Right lung (tissue), 5 donors: ENCODE data around the gene CEP104. TPM values are rescaled to one million over a fixed set of nuclear protein-coding genes. Genes with fewer than 3 reads are reported as not detected.

Experiments
- DNase-seq, 2 donors: peaks; one replicate each; pipeline ENCODE4 v3.0.0-alpha.2; 2013
- polyA plus RNA-seq, 5 donors: library from polyadenylated mRNA; unstranded; fragments of 120-200 nt; gene quantifications; one replicate each; pipeline versions ENCODE4 v1.2.1 to v1.2.3, GENCODE V29; 2013; ENCODE audit warnings: inconsistent platforms in 1 of 5, low replicate concordance in 1 of 5; ENCODE audit not compliant: insufficient read length in 5 of 5, insufficient read depth in 1 of 5

The CEP104 gene
- polyA plus RNA-seq, 5 donors = 27.1 to 35.9 (median 28.1) TPM

- DNase-seq = no peak
These were observed 14.4 kb upstream of the CEP104 start for GRCh38 chr1:3871451-3871805.

- DNase-seq = no peak
These were observed 12.8 kb upstream of the CEP104 start for GRCh38 chr1:3869751-3870301.

GRCh38 chr1:3868464-3869006 lies 11.5 kb upstream of the CEP104 start:
- DNase-seq = no peak

- DNase-seq = no peak
These were observed 8.7 kb upstream of the CEP104 start for GRCh38 chr1:3865606-3866160.

- no peak for DNase-seq
These were observed 7.9 kb upstream of the CEP104 start for GRCh38 chr1:3864884-3865283.

- DNase-seq = no peak
These were observed 6.4 kb upstream of the CEP104 start for GRCh38 chr1:3863231-3863935.

GRCh38 chr1:3858231-3858981 lies 1.4 kb upstream of the CEP104 start:
- DNase-seq = peak in 1 of 2 donors; percentile 5

GRCh38 chr1:3857791-3858129 lies 749 bp upstream of the CEP104 start:
- peak in 1 of 2 donors; percentile 6 for DNase-seq

- DNase-seq = no peak
These were observed 4.1 kb downstream of the CEP104 start for GRCh38 chr1:3852711-3853485.

GRCh38 chr1:3852091-3852490 lies 4.9 kb downstream of the CEP104 start:
- DNase-seq = no peak

- DNase-seq = no peak
These were observed 5.7 kb downstream of the CEP104 start for GRCh38 chr1:3851292-3851691.

GRCh38 chr1:3850857-3851256 lies 6.2 kb downstream of the CEP104 start:
- DNase-seq = no peak

GRCh38 chr1:3847081-3847480 lies 9.9 kb downstream of the CEP104 start:
- DNase-seq = no peak

GRCh38 chr1:3846541-3846940 lies 10.5 kb downstream of the CEP104 start:
- no peak for DNase-seq

- DNase-seq = no peak
These were observed 14.1 kb downstream of the CEP104 start for GRCh38 chr1:3842912-3843311.

- no peak for DNase-seq
These were observed 15.5 kb downstream of the CEP104 start for GRCh38 chr1:3841491-3841890.

GRCh38 chr1:3838788-3839187 lies 18.2 kb downstream of the CEP104 start:
- no peak for DNase-seq

GRCh38 chr1:3837685-3838084 lies 19.3 kb downstream of the CEP104 start:
- no peak for DNase-seq

- DNase-seq = no peak
These were observed 19.8 kb downstream of the CEP104 start for GRCh38 chr1:3837200-3837599.

- DNase-seq = no peak
These were observed 20.6 kb downstream of the CEP104 start for GRCh38 chr1:3836421-3836820.

- no peak for DNase-seq
These were observed 22.3 kb downstream of the CEP104 start for GRCh38 chr1:3834701-3835100.

GRCh38 chr1:3831689-3832088 lies 25.3 kb downstream of the CEP104 start:
- DNase-seq = no peak
